ENCODE data around the gene SLC51A. TPM values are rescaled to one million over a fixed set of nuclear protein-coding genes. Genes with fewer than 3 reads are reported as not detected.

SLC51A gene
- total and polyA plus RNA-seq, 9 of the 15 experiments (the other 6 are each of a cell fraction or from before 2014, with no cell fraction given) = 0.35 to 0.38 TPM; not detected in 7

GRCh38 chr3:196274585-196274984, 58.3 kb downstream of the SLC51A start (continued):
- TF ChIP-seq FOXK2 (conservative IDR thresholded peaks at IDR 0.05 in 1 of 2, IDR thresholded peaks at IDR 0.05 in 1 of 2; ENCODE audit: low read depth in 2 of 2) (peak; percentile 58 to 81), MECOM (CRISPR knock-in tag; IDR thresholded peaks at IDR 0.05) (no peak), SMAD4 (CRISPR knock-in tag; conservative IDR thresholded peaks at IDR 0.05) (peak; percentile 36; the same call in 1 of the 2 replicates), ZZZ3 (IDR thresholded peaks at IDR 0.05) (no peak), ZFPM2 (CRISPR knock-in tag; IDR thresholded peaks at IDR 0.05) (no peak), KDM5B (IDR thresholded peaks at IDR 0.05; ENCODE audit: insufficient replicate concordance, low read depth, low read length) (peak; percentile 32), CTBP1 (IDR thresholded peaks at IDR 0.05; ENCODE audit: borderline replicate concordance) (peak; percentile 23; the same call in 1 of the 2 replicates), TRIM24 (IDR thresholded peaks at IDR 0.05) (peak in 1 of 2 experiments; percentile 30; a peak in 1 of 4 replicates), GTF2E2 (tag; IDR thresholded peaks at IDR 0.05) (no peak), RBM34 (IDR thresholded peaks at IDR 0.05; ENCODE audit: borderline replicate concordance, insufficient read depth, low read length) (no peak), BRD9 (IDR thresholded peaks at IDR 0.05; ENCODE audit: low read depth, partially characterized antibody) (no peak), TSC22D4 (tag; IDR thresholded peaks at IDR 0.05) (no peak), HDAC3 (IDR thresholded peaks at IDR 0.05; ENCODE audit: borderline replicate concordance, partially characterized antibody) (peak; percentile 23), MNT (conservative IDR thresholded peaks at IDR 0.05) (0 out of 4 replicates have a peak, but pooled peaks of 1 of the 2 experiments have one; percentile 55), U2AF1 (optimal IDR thresholded peaks at IDR 0.05; ENCODE audit: low read depth, low read length) (no peak), HNRNPL (IDR thresholded peaks at IDR 0.05; ENCODE audit: low read depth, low read length) (no peak), ZKSCAN1 (IDR thresholded peaks at IDR 0.05; ENCODE audit: low read depth, low read length) (no peak), ZNF717 (CRISPR knock-in tag; IDR thresholded peaks at IDR 0.05) (no peak), CBX3 (IDR thresholded peaks at IDR 0.05; ENCODE audit: borderline replicate concordance in 1 of 2, low read length in 2 of 2) (peak in 1 of 2 experiments; percentile 47; a peak in 1 of 3 replicates), NELFE (IDR thresholded peaks at IDR 0.05; ENCODE audit: insufficient read depth, insufficient read length) (no peak), POLR2AphosphoS2 (IDR thresholded peaks at IDR 0.05; ENCODE audit: low read length) (no peak), MTA1 (IDR thresholded peaks at IDR 0.05; ENCODE audit: borderline replicate concordance) (no peak)
- TF ChIP-seq, protein P1, sequence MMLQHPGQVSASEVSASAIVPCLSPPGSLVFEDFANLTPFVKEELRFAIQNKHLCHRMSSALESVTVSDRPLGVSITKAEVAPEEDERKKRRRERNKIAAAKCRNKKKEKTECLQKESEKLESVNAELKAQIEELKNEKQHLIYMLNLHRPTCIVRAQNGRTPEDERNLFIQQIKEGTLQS (IDR thresholded peaks at IDR 0.05) = peak; percentile 95
- TF ChIP-seq, protein P1 (CRISPR knock-in tag; conservative IDR thresholded peaks at IDR 0.05) = peak; percentile 68; the same call in 1 of the 2 replicates
- TF ChIP-seq, protein P2, sequence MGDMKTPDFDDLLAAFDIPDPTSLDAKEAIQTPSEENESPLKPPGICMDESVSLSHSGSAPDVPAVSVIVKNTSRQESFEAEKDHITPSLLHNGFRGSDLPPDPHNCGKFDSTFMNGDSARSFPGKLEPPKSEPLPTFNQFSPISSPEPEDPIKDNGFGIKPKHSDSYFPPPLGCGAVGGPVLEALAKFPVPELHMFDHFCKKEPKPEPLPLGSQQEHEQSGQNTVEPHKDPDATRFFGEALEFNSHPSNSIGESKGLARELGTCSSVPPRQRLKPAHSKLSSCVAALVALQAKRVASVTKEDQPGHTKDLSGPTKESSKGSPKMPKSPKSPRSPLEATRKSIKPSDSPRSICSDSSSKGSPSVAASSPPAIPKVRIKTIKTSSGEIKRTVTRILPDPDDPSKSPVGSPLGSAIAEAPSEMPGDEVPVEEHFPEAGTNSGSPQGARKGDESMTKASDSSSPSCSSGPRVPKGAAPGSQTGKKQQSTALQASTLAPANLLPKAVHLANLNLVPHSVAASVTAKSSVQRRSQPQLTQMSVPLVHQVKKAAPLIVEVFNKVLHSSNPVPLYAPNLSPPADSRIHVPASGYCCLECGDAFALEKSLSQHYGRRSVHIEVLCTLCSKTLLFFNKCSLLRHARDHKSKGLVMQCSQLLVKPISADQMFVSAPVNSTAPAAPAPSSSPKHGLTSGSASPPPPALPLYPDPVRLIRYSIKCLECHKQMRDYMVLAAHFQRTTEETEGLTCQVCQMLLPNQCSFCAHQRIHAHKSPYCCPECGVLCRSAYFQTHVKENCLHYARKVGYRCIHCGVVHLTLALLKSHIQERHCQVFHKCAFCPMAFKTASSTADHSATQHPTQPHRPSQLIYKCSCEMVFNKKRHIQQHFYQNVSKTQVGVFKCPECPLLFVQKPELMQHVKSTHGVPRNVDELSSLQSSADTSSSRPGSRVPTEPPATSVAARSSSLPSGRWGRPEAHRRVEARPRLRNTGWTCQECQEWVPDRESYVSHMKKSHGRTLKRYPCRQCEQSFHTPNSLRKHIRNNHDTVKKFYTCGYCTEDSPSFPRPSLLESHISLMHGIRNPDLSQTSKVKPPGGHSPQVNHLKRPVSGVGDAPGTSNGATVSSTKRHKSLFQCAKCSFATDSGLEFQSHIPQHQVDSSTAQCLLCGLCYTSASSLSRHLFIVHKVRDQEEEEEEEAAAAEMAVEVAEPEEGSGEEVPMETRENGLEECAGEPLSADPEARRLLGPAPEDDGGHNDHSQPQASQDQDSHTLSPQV (IDR thresholded peaks at IDR 0.05) = peak; percentile 78

Data from K562 (cell line).